Esophagus (tissue), 2 donors: ENCODE data around the gene FREM3. TPM values are rescaled to one million over a fixed set of nuclear protein-coding genes. Genes with fewer than 3 reads are reported as not detected.
"Not testable (repeated sequence)": the region's sequence is repeated elsewhere in the genome, so short reads cannot be mapped to it uniquely, and the experiment has no call there.

Experiments used
- H3K27ac ChIP-seq, 2 donors: one replicate each; pipeline ENCODE4 v1.5.1; 2013; ENCODE audit warnings: low read depth in 2 of 2, mild to moderate bottlenecking in 2 of 2, inconsistent platforms in 1 of 2, low read length in 1 of 2, moderate library complexity in 1 of 2
- H3K27me3 ChIP-seq, 2 donors: one replicate each; pipeline ENCODE4 v1.6.1; 2013; ENCODE audit warnings: low read length in 2 of 2, control low read depth in 1 of 2, mild to moderate bottlenecking in 1 of 2; ENCODE audit not compliant: insufficient read depth in 2 of 2, control insufficient read depth in 1 of 2
- H3K36me3 ChIP-seq, 2 donors: one replicate each; pipeline ENCODE4 v1.6.1; 2013; ENCODE audit warnings: low read length in 1 of 2; ENCODE audit not compliant: control insufficient read depth in 2 of 2, insufficient read depth in 2 of 2
- H3K4me1 ChIP-seq, 2 donors: one replicate each; pipeline ENCODE4 v1.6.1; 2013; ENCODE audit warnings: low read length in 1 of 2; ENCODE audit not compliant: control insufficient read depth in 2 of 2, insufficient read depth in 2 of 2
- H3K4me3 ChIP-seq, 2 donors: one replicate each; pipeline ENCODE4 v1.5.1; 2013; ENCODE audit warnings: low read length in 2 of 2, mild to moderate bottlenecking in 2 of 2, low read depth in 1 of 2, moderate library complexity in 1 of 2
- H3K9me3 ChIP-seq, 2 donors: one replicate each; pipeline ENCODE4 v1.6.1; 2013; ENCODE audit warnings: mild to moderate bottlenecking in 2 of 2, low read depth in 1 of 2, low read length in 1 of 2, moderate library complexity in 1 of 2; ENCODE audit not compliant: control insufficient read depth in 2 of 2, insufficient read depth in 1 of 2
- WGBS, 2 donors: extraction: QIAGEN DNeasy Blood & Tissue Kit; methylation state at CpG; one replicate each; pipeline ENCODE4 v1.1.7; 2013; 5-methylcytosine and 5-hydroxymethylcytosine counted together
- polyA plus RNA-seq, 2 donors: library from polyadenylated mRNA; stranded (reverse); fragments of 200-250 nt; gene quantifications; one replicate each; pipeline ENCODE4 v1.2.3, GENCODE V29; 2013
- donor health status: healthy with polysubstance abuse.
- donor health status: Bipolar disorder and iron deficiency.

The FREM3 gene
- polyA plus RNA-seq, 2 donors, result not detected

GRCh38 chr4:143531380-143531779 is 169.1 kb downstream of the FREM3 start:
- H3K27ac ChIP-seq, result no peak overlapping the region
- H3K36me3 ChIP-seq, result peaks cover 7% of the 10 kb centered on the region in 2 donors
- H3K9me3 ChIP-seq, result no peaks in the 10 kb centered on the region
- H3K4me3 ChIP-seq, result no peak overlapping the region
- WGBS, 2 donors, result 44 to 48% methylated on average over 1 of the region's 1 CpG
- no peaks in the 10 kb centered on the region for H3K27me3 ChIP-seq
- no peaks in the 10 kb centered on the region for H3K4me1 ChIP-seq

GRCh38 chr4:143528046-143528445 is 172.4 kb downstream of the FREM3 start:
- H3K4me3 ChIP-seq, H3K27ac ChIP-seq, H3K36me3 ChIP-seq, H3K27me3 ChIP-seq, H3K4me1 ChIP-seq, H3K9me3 ChIP-seq: not testable (repeated sequence)
- 76 to 83% methylated on average over 4 of the region's 4 CpGs for WGBS, 2 donors

Other genes with a start within 250 kb of the FREM3 start
- gene SMARCA5, start 187.0 kb downstream of the FREM3 start, polyA plus RNA-seq, result 10 to 100 TPM in 1 of 2 donors, 1 to 10 TPM in 1; 5.7 to 11.1 TPM
- gene GYPE, start 204.9 kb upstream of the FREM3 start, polyA plus RNA-seq, result under 1 TPM in 1 of 2 donors, not detected in 1; 0.08 TPM